K562 (cell line): ENCODE measurements around the gene SNAI1. TPM values are rescaled to one million over a fixed set of nuclear protein-coding genes. Genes with fewer than 3 reads are reported as not detected.

ENCODE experiments used
- ATAC-seq: fragments of 200-7000 bp; cut with Tn5 transposase; 3 replicates; pipeline ENCODE4 v1.9.1; 2020; ENCODE audit warnings: moderate library complexity
- BruUV-seq: library from RNA; stranded (reverse); fragments of 400-500 nt; replicated peaks from 2 replicates; lab custom pipeline; 2021; lab: Mats Ljungman, UMichigan
- CTCF ChIA-PET: fragments of 300-600 bp; formaldehyde crosslinking; extraction: SDS; loops from one replicate; lab custom pipeline; 2021; ENCODE audit warnings: low intra/inter-chr PET ratio; lab: Yijun Ruan, JAX
- POLR2A ChIA-PET: fragments of 300-600, 350-650 bp; sonication (Branson Sonifier 250); formaldehyde crosslinking; extraction: SDS; loops from one replicate; lab custom pipeline; 2021; ENCODE audit warnings: antibody characterized with exemption, inconsistent platforms; lab: Yijun Ruan, JAX
- DNase-seq, 4 experiments: peaks; one replicate each; pipeline versions ENCODE4 v3.0.0 to v3.0.0-alpha.2; 2011 to 2018; ENCODE audit warnings: low spot score in 3 of 4, mixed read lengths in 3 of 4; ENCODE audit errors: extremely low read depth in 1 of 4
- FAIRE-seq: peaks from 2 replicates; lab custom pipeline; 2011; peaks lifted over from hg19 to GRCh38; lab: Jason Lieb, UNC
- H2AFZ ChIP-seq: 2 replicates; pipeline ENCODE4 v1.6.0; 2011; ENCODE audit warnings: low read depth, low read length, control low read depth, inconsistent platforms
- H3K27ac ChIP-seq: fragments of 200-600 bp; 3 replicates; pipeline ENCODE4 v1.8.0; 2011; ENCODE audit warnings: low read depth, mild to moderate bottlenecking, control low read depth, inconsistent platforms, low read length, moderate library complexity, mixed read lengths; ENCODE audit errors: extremely low read depth
- H3K27me3 ChIP-seq, 2 experiments: fragments of 300-600 bp in 1 of 2; 2 replicates in 1 of 2; 3 replicates in 1 of 2; pipeline versions ENCODE4 v1.6.0 to v1.8.0; 2011; ENCODE audit warnings: inconsistent platforms in 2 of 2, low read length in 2 of 2, mild to moderate bottlenecking in 1 of 2, mixed read lengths in 1 of 2, moderate library complexity in 1 of 2; ENCODE audit not compliant: control insufficient read depth in 2 of 2, insufficient read depth in 2 of 2
- H3K36me3 ChIP-seq: fragments of 300-600 bp; 3 replicates; pipeline ENCODE4 v1.8.0; 2011; ENCODE audit warnings: mild to moderate bottlenecking, low read length, inconsistent platforms; ENCODE audit not compliant: control insufficient read depth, insufficient read depth
- H3K4me1 ChIP-seq, 2 experiments: fragments of 200-600 bp in 1 of 2; replicated peaks in 1 of 2; 2 replicates in 1 of 2; 3 replicates in 1 of 2; pipeline versions ENCODE4 v1.5.1 to v1.8.0; 2011; ENCODE audit warnings: inconsistent platforms in 2 of 2, low read length in 2 of 2, mild to moderate bottlenecking in 1 of 2, mixed read lengths in 1 of 2, moderate library complexity in 1 of 2; ENCODE audit not compliant: control insufficient read depth in 2 of 2, insufficient read depth in 2 of 2
- H3K4me2 ChIP-seq: 2 replicates; pipeline ENCODE4 v1.6.1; 2011; ENCODE audit warnings: low read length, control low read depth, inconsistent platforms, mixed read lengths; ENCODE audit not compliant: insufficient read depth
- H3K4me3 ChIP-seq: fragments of 200-600 bp; sonication (generic), shearing (Covaris generic); 2 replicates; pipeline ENCODE4 v1.5.1; 2016; ENCODE audit warnings: control low read depth, inconsistent platforms
- H3K79me2 ChIP-seq: fragments of 200-600 bp; 3 replicates; pipeline ENCODE4 v1.8.0; 2011; ENCODE audit warnings: low read length, inconsistent platforms; ENCODE audit not compliant: control insufficient read depth, insufficient read depth
- H3K9ac ChIP-seq, 2 experiments: 2 replicates each; pipeline versions ENCODE4 v1.6.0 to v1.6.1; 2011; ENCODE audit warnings: low read depth in 2 of 2, low read length in 2 of 2, control low read depth in 1 of 2, inconsistent platforms in 1 of 2, mild to moderate bottlenecking in 1 of 2, mixed read lengths in 1 of 2; ENCODE audit not compliant: insufficient read depth in 1 of 2
- H3K9me1 ChIP-seq: one replicate; pipeline ENCODE4 v1.6.0; 2011; ENCODE audit warnings: inconsistent platforms, mild to moderate bottlenecking, low read length, moderate library complexity; ENCODE audit not compliant: control insufficient read depth, insufficient read depth
- H3K9me3 ChIP-seq: replicated peaks from 2 replicates; pipeline ENCODE4 v1.5.1; 2011; ENCODE audit warnings: low read depth, low read length, inconsistent platforms; ENCODE audit not compliant: control insufficient read depth, insufficient read depth
- H4K20me1 ChIP-seq: replicated peaks from 2 replicates; pipeline ENCODE4 v1.6.1; 2011; ENCODE audit warnings: low read length, inconsistent platforms, mixed read lengths; ENCODE audit not compliant: control insufficient read depth, insufficient read depth
- ARID1B ChIP-seq: fragments of 450-650 bp; IDR thresholded peaks from 2 replicates; pipeline ENCODE4 v1.6.1; 2016; ENCODE audit warnings: antibody characterized with exemption, mild to moderate bottlenecking, inconsistent platforms
- CEBPG ChIP-seq, 3 experiments: fragments of 200-800 bp in 1 of 3; sonication (Bioruptor generic) in 1 of 3; sonication (generic) in 1 of 3; formaldehyde crosslinking in 1 of 3; IDR thresholded peaks in 2 of 3; conservative IDR thresholded peaks in 1 of 3; 2 replicates each; pipeline versions ENCODE4 v1.6.1 to v1.8.0; 2016 to 2022; ENCODE audit warnings: missing compliant biosample characterization in 2 of 3, missing genetic modification characterization in 2 of 3, mild to moderate bottlenecking in 1 of 3, missing genetic modification reagents in 1 of 3
- ELF1 ChIP-seq: fragments of 200-800 bp; sonication (Bioruptor generic); IDR thresholded peaks from 2 replicates; pipeline ENCODE4 v1.6.1; 2016; ENCODE audit warnings: missing genetic modification characterization, missing compliant biosample characterization
- ETV1 ChIP-seq: fragments of 450-650 bp; conservative IDR thresholded peaks from 2 replicates; pipeline ENCODE4 v1.6.1; 2016; ENCODE audit warnings: missing genetic modification characterization, control low read depth, low read depth, missing compliant biosample characterization
- MEIS2 ChIP-seq: fragments of 450-650 bp; IDR thresholded peaks from 2 replicates; pipeline ENCODE4 v1.6.1; 2014; ENCODE audit warnings: mild to moderate bottlenecking; ENCODE audit not compliant: partially characterized antibody
- PKNOX1 ChIP-seq: fragments of 450-650 bp; IDR thresholded peaks from 2 replicates; pipeline ENCODE4 v1.6.1; 2016
- SMAD4 ChIP-seq: fragments of 250-450 bp; sonication (Bioruptor Pico); conservative IDR thresholded peaks from 2 replicates; pipeline ENCODE4 v1.8.0; 2021; ENCODE audit warnings: inconsistent platforms, mild to moderate bottlenecking, moderate library complexity
- ZNF175 ChIP-seq: fragments of 200-800 bp; sonication (Bioruptor generic); IDR thresholded peaks from 2 replicates; pipeline ENCODE4 v1.6.1; 2016; ENCODE audit warnings: low read depth, mild to moderate bottlenecking, missing genetic modification characterization, missing compliant biosample characterization
- WGBS: fragments of 100-300 bp; shearing (Covaris generic); methylation state at CpG from one replicate; pipeline ENCODE4 v1.1.6; 2016; ENCODE audit warnings: low coverage, mixed read lengths; ENCODE audit not compliant: insufficient coverage; ENCODE audit errors: missing lambda C conversion rate; 5-methylcytosine and 5-hydroxymethylcytosine counted together
- in situ Hi-C: fragments of 300-500 bp; cut with MboI; formaldehyde crosslinking; loops from 4 replicates; pipeline ENCODE4 v1.15.0; 2018; ENCODE audit warnings: inconsistent platforms, mixed read lengths
- intact Hi-C: fragments of 100-400 bp; cut with micrococcal nuclease; formaldehyde crosslinking; loops from 2 replicates; pipeline ENCODE4 v1.14.2; 2022
- polyA plus RNA-seq, 8 experiments: library from polyadenylated mRNA; depleted of rRNA in 4 of 8; stranded (reverse) in 5 of 8; unstranded in 3 of 8; fragments of >200 nt; fragmentation: Nextera tagmentation in 2 of 8; fragmentation: Illumina TruSeq in 1 of 8; extraction: Ambion mirVana in 2 of 8; extraction: Trizol in 1 of 8; gene quantifications; 2 replicates each; pipeline versions ENCODE4 v1.2.1 to v1.2.3, GENCODE V29; 2011 to 2014; ENCODE audit warnings: inconsistent platforms in 1 of 8, missing spikeins in 1 of 8
- total RNA-seq, 7 experiments: library from RNA; depleted of rRNA in 6 of 7; stranded (reverse); fragments of >200 nt in 6 of 7; fragmentation: Illumina TruSeq in 2 of 7; extraction: Trizol in 2 of 7; gene quantifications; 2 replicates each; pipeline versions ENCODE4 v1.2.1 to v1.2.3, GENCODE V29; 2011 to 2021; ENCODE audit warnings: low replicate concordance in 1 of 7
- TF ChIP-seq, protein P1 (sequence below): sonication (generic); formaldehyde crosslinking; IDR thresholded peaks from 2 replicates; pipeline ENCODE4 v1.8.0; 2023; ENCODE audit warnings: mild to moderate bottlenecking, missing genetic modification reagents
- TF ChIP-seq, protein P2 (sequence below): sonication (generic); formaldehyde crosslinking; IDR thresholded peaks from 2 replicates; pipeline ENCODE4 v1.5.0; 2020; ENCODE audit warnings: missing genetic modification reagents

Gene SNAI1
- total and polyA plus RNA-seq, 9 of the 15 experiments (the other 6 are each of a cell fraction or from before 2014, with no cell fraction given) = 0.32 to 11.6 (median 2.0) TPM

DNA sequence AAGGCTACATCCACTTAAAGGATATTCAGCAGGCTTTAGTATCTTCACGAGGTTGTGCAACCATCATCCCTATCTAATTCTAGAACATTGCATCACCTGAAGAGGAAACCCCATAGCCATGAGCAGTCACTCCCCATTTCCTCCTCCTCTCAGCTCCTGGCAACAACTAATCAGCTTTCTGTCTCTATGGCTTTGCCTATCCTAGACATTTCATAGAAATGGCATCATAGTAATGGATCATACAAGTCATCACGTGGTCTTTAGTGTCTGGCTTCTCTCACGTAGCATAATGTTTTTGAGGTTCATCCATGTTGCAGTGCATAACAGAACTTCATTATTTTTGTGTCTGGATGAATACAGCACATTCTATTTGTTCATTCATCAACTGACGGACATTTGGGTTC is 20.5 kb downstream of the SNAI1 start:
- ATAC-seq (peak; percentile 72), DNase-seq (no peak), FAIRE-seq (peak; percentile 37)
- Histone ChIP-seq H2AFZ (no peak overlapping the region), H3K4me1 (peaks cover 3 to 7% of the 10 kb centered on the region in 2 experiments; a peak in 3 of 5 replicates), H3K4me3 (no peak overlapping the region), H3K79me2 (no peaks in the 10 kb centered on the region), H3K36me3 (no peaks in the 10 kb centered on the region), H3K4me2 (no peak overlapping the region), H3K9me1 (no peaks in the 10 kb centered on the region), H3K9me3 (no peaks in the 10 kb centered on the region), H3K27me3 (no peaks in the 10 kb centered on the region), H4K20me1 (no peaks in the 10 kb centered on the region), H3K9ac (no peak overlapping the region), H3K27ac (no peak overlapping the region)
- no TSS peak for BruUV-seq
- POLR2A ChIA-PET = interaction anchor here (2.3 kb wide), 1 partner anchor 15 kb away, joined by 9 read pairs; no protein-coding TSS in a partner anchor
- 32% methylated on average over 4 of the region's 4 CpGs for WGBS
- CTCF ChIA-PET = interaction anchor here (0.7 kb wide), 1 partner anchor 105 kb away, joined by 3 read pairs; no protein-coding TSS in a partner anchor
- in situ Hi-C loops = no loop called here
- intact Hi-C loops = no loop called here
- TF ChIP-seq CEBPG (CRISPR knock-in tag; IDR thresholded peaks at IDR 0.05) = peak; percentile 94
- peak; percentile 99 for TF ChIP-seq CEBPG (tag; conservative IDR thresholded peaks at IDR 0.05 in 1 of 2, IDR thresholded peaks at IDR 0.05 in 1 of 2)
- TF ChIP-seq, protein P1, sequence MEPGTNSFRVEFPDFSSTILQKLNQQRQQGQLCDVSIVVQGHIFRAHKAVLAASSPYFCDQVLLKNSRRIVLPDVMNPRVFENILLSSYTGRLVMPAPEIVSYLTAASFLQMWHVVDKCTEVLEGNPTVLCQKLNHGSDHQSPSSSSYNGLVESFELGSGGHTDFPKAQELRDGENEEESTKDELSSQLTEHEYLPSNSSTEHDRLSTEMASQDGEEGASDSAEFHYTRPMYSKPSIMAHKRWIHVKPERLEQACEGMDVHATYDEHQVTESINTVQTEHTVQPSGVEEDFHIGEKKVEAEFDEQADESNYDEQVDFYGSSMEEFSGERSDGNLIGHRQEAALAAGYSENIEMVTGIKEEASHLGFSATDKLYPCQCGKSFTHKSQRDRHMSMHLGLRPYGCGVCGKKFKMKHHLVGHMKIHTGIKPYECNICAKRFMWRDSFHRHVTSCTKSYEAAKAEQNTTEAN (CRISPR knock-in tag) = no peak
- TF ChIP-seq, protein P2, sequence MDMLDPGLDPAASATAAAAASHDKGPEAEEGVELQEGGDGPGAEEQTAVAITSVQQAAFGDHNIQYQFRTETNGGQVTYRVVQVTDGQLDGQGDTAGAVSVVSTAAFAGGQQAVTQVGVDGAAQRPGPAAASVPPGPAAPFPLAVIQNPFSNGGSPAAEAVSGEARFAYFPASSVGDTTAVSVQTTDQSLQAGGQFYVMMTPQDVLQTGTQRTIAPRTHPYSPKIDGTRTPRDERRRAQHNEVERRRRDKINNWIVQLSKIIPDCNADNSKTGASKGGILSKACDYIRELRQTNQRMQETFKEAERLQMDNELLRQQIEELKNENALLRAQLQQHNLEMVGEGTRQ (CRISPR knock-in tag) = peak; percentile 54
- peak; percentile 41 for TF ChIP-seq SMAD4
- TF ChIP-seq ELF1 (tag) = 0 out of 2 replicates have a peak, but pooled peaks have one; percentile 23
- peak; percentile 19 for TF ChIP-seq MEIS2
- peak; percentile 65; the same call in 1 of the 2 replicates for TF ChIP-seq ZNF175 (CRISPR knock-in tag)
- TF ChIP-seq PKNOX1 = peak; percentile 46
- peak; percentile 55 for TF ChIP-seq ETV1 (tag)
- TF ChIP-seq ARID1B = peak; percentile 22; the same call in 1 of the 2 replicates
